Hematopoietic multipotent progenitor cell treated with erythropoietin and hydrocortisone succinate and interleukin-3 and kit ligand, for 17 days (in vitro differentiated cells): Measurements from ENCODE around the gene DNAJC5.

Experiments used
- DNase-seq: peaks from one replicate; pipeline ENCODE4 v3.0.0-alpha.2; 2015; ENCODE audit warnings: low spot score

DNAJC5 gene

GRCh38 chr20:63940472-63941266 is 45.7 kb downstream of the DNAJC5 start:
- DNase-seq, result no peak

- peak; percentile 51 for DNase-seq
These were observed 46.6 kb downstream of the DNAJC5 start for GRCh38 chr20:63941282-63942081.

GRCh38 chr20:63942250-63942951 is 47.5 kb downstream of the DNAJC5 start:
- peak; percentile 31 for DNase-seq

GRCh38 chr20:63942969-63943807 is 48.3 kb downstream of the DNAJC5 start:
- DNase-seq, result no peak

GRCh38 chr20:63943808-63944077 is 48.8 kb downstream of the DNAJC5 start:
- DNase-seq, result no peak

- DNase-seq, result no peak
These were observed 49.4 kb downstream of the DNAJC5 start for GRCh38 chr20:63944078-63944941.

GRCh38 chr20:63945031-63945658 is 50.2 kb downstream of the DNAJC5 start:
- no peak for DNase-seq

- no peak for DNase-seq
These were observed 51.3 kb downstream of the DNAJC5 start for GRCh38 chr20:63945921-63946920.

- no peak for DNase-seq
These were observed 52.2 kb downstream of the DNAJC5 start for GRCh38 chr20:63946986-63947637.

GRCh38 chr20:63947638-63948456 is 52.9 kb downstream of the DNAJC5 start:
- no peak for DNase-seq

- no peak for DNase-seq
These were observed 55.9 kb downstream of the DNAJC5 start for GRCh38 chr20:63950701-63951397.

- no peak for DNase-seq
These were observed 56.7 kb downstream of the DNAJC5 start for GRCh38 chr20:63951398-63952209.

GRCh38 chr20:63952210-63952535 is 57.2 kb downstream of the DNAJC5 start:
- no peak for DNase-seq

- no peak for DNase-seq
These were observed 57.8 kb downstream of the DNAJC5 start for GRCh38 chr20:63952769-63953168.

- no peak for DNase-seq
These were observed 59.0 kb downstream of the DNAJC5 start for GRCh38 chr20:63953764-63954429.

GRCh38 chr20:63955281-63955826 is 60.4 kb downstream of the DNAJC5 start:
- DNase-seq, result peak; percentile 38
